GM19324 (cell line): ENCODE results near the gene GJB1.
"Not testable (repeated sequence)": the region's sequence is repeated elsewhere in the genome, so short reads cannot be mapped to it uniquely, and the experiment has no call there.

Experiments used
- ATAC-seq: cut with Tn5 transposase; IDR thresholded peaks from one replicate; pipeline ENCODE4 v1.9.1; 2021; ENCODE audit warnings: mild to moderate bottlenecking, moderate library complexity; ENCODE audit not compliant: unreplicated experiment, low FRiP score

GJB1 gene

DNA sequence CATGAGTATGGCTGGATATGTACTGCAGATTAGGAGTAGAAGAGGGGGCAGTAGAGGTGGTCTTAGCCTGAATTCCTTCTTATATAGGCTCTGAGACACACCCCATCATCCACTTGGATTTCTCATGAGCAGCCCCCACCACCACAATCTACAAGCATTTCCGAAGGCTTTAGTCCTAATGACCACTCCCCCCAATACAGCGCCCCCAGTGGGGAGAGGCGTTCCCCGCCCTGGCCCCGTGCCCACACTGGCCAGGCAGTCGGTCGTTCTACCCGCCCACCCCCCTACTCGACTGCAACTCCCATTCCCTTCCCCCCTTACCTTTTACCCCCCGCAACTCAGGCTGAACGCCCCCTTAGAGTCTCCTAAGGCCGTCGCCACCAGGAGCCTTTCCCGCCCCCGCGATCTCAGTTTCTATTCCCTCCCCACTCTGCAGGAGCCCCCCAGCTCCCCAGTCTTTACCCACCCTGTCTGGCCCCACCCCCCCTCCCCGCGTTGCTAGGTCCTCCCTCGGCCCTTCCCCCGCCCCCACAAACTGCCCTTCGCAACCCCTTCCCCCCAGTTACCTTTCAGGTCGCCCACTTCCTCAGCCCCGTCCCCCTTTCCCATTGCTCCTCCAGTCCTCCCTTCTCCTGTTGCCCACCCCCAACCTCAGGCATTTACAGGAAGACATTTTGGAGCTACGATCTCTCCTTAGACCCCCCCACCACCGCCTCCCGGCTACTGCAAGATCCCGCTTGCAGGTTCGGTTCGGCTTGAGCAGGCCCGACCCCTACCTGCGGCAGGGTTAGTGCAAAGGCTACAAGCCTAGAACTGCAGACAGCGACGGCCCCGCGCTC, 30.4 kb downstream of the GJB1 start:
- no peak for ATAC-seq

DNA sequence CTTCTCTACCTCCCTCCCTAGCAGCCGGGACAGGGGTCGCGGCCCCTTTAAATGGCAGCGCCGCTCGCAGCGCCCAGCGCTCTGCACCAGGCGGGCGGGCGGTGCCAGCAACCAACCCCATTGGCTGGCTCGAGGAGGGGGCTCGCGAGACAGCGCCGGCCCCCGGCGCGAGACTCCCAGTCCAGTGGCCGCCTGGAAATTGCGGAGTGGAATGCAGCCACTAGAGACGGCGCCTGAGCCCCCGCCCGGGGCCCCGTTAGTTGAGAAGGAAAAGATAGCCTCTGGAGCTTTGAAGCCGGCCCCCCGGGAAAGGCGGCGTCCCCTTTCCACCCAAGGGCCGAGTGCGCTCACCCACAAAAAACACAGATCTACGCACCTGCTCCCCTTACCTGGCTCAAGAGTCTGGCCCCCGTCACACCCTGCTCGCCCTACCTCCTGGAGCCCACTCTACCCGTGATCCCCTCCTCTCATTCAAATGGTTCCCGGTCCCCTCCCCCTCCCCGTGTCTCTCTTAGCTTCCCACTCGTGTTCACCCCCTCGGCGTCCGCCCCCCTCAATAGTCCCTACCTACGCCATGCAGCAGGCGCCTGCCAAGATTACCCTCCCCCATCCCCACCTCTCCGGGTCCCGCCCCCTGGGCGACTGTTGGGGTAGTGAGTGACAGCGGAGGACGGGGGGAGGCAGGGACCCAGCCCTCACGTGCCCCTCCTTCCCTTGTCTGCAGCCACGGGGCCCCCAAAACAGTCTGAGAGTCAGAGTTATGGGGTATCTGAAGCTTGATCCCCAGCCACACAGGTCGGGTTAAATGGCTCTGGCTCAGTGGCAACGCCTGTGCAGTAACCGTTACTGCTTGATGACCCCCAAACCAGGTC, 31.3 kb downstream of the GJB1 start, which contains the start of gene ZMYM3:
TSS of gene ZMYM3 (minus strand) at position 49 of the 872 bp plus-strand sequence. CDS start 885 bp downstream, outside the sequence.
- ATAC-seq: peak; percentile 85

DNA sequence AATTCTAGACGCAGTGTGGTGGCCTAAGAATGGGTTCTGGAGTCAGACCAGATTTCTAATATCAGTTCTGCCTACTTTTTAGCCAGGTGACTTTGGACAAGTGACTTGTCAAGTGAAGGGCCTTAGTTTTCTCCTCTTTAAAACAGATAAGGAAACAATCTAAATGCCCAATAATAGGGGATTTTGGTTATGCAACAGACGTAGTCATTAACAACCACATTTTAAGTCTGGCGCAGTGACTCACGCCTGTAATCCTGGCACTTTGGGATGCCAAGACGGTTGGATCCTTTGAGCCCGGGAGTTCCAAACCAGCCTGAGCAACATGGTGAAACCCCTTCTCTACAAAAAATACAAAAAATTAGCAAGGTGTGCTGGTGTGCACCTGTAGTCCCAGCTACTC, 33.0 kb downstream of the GJB1 start:
- ATAC-seq: no peak

DNA sequence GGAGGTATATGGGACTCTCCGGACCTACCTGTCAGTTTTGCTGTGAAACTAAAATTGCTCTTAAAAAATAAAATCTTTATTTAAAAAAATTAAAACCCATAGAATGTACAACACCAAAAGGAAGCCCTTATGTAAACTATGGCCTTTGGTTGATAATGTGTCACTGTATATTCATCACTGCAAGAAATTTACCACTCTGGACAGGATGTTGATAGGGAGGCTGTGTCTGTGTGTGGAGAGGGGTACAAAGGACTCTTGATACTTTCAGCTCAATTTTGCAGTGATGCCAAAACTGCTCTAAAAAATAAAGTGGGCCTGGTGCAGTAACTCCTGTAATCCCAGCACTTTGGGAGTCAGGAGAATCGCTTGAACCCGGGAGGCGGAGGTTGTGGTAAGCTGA, 33.8 kb downstream of the GJB1 start:
- ATAC-seq: no peak

DNA sequence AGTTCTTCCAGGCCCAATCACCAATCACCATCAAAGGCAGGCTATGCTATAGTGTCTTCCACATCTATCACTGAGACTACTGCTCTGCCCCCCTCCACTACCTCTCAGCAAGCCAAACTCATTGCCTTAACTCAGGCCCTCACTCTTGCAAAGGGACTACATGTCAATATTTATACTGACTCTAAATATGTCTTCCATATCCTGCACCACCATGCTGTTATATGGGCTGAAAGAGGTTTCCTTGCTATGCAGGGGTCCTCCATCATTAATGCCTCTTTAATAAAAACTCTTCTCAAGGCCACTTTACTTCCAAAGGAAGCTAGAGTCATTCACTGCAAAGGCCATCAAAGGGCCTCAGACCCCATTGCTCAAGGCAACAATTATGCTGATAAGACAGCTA, 45.6 kb downstream of the GJB1 start:
- not testable (repeated sequence) for ATAC-seq

DNA sequence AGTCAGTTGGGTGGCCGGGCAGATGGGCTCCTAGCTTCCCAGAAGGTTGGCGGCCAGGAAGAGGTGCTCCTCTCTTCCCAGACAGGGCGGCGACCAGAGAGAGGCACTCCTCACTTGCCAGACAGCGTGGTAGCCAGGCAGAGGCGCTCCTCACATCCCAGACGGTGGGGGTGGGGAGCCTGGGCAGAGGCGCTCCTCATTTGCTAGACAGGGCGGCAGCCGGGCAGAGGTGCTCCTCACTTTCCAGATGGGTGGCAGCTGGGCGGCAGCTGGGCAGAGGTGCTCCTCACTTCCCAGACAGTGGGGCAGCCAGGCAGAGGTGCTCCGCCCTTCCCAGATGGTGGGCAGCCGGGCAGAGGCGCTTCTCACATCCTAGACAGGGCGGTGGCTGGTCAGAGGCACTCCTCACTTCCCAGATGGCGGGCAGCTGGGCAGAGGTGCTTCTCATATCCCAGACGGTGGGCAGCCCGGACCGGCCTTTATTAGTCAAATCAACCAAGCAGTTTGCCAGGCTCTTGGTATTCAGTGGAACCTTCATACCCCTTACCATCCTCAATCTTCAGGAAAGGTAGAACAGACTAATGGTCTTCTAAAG, 46.9 kb downstream of the GJB1 start:
- ATAC-seq: no peak

DNA sequence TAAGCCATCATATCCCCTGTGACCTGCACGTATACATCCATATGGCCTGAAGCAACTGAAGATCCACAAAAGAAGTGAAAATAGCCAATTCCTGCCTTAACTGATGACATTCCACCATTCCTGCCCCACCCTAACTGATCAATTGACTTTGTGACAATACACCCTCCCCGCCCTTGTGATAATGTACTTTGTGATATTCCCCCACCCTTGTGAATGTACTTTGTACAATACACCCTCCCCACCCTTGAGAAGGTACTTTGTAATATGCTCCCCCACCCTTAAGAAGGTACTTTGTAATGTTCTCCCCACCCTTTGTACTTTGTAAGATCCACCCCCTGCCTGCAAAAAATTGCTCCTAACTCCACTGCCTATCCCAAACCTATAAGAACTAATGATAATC, 49.3 kb downstream of the GJB1 start:
- not testable (repeated sequence) for ATAC-seq
